ENCODE results near the gene ZMIZ1. TPM values are rescaled to one million over a fixed set of nuclear protein-coding genes. Genes with fewer than 3 reads are reported as not detected.

Gene ZMIZ1
- total and polyA plus RNA-seq, 2 donors from 2014 or later: 14.2 to 97.6 TPM

DNA sequence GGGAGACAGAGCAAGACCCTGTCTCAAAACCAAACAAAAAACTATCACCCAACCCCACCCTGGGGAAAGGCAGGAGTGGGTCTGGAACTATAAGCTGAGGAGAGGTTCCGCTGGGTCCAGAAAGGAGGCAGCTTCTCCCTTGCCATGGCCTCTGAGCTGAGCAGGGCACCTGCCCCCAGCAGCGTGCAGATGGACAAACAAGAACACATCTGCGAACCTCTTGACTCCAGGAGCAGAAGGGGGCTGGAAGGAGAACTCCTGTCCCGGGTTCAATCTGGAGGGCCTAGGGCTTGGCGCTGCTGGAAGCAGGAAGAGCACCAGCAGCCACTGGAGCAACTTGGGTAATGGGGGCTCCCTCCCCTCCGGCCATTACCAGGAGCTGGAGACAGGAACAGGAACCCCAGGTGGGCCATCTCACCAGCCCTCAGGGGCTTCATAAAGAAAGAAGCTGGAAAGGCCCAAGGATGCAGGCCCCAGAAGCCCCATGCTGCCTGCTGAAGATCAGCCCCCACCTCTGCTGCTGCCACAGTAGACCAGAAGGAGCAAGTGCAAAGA is 259.5 kb downstream of the ZMIZ1 start:
- intact Hi-C loops (cut with DNase I): no loop called here
- DNase-seq (no peak), FAIRE-seq (no peak)
- no peaks in the 10 kb centered on the region for H3K4me1 ChIP-seq (ENCODE audit: control insufficient read depth in 2 of 3, insufficient read depth in 2 of 3, low read depth in 1 of 3, low read length in 3 of 3)
- no peaks in the 10 kb centered on the region for H3K36me3 ChIP-seq (ENCODE audit: control insufficient read depth in 2 of 3, insufficient read depth in 3 of 3, low read length in 3 of 3)
- H3K27ac ChIP-seq (ENCODE audit: low read depth in 2 of 2, low read length in 2 of 2): no peak overlapping the region
- H3K27me3 ChIP-seq (ENCODE audit: control insufficient read depth, insufficient read depth, low read length): no peaks in the 10 kb centered on the region
- TF ChIP-seq, protein P1, sequence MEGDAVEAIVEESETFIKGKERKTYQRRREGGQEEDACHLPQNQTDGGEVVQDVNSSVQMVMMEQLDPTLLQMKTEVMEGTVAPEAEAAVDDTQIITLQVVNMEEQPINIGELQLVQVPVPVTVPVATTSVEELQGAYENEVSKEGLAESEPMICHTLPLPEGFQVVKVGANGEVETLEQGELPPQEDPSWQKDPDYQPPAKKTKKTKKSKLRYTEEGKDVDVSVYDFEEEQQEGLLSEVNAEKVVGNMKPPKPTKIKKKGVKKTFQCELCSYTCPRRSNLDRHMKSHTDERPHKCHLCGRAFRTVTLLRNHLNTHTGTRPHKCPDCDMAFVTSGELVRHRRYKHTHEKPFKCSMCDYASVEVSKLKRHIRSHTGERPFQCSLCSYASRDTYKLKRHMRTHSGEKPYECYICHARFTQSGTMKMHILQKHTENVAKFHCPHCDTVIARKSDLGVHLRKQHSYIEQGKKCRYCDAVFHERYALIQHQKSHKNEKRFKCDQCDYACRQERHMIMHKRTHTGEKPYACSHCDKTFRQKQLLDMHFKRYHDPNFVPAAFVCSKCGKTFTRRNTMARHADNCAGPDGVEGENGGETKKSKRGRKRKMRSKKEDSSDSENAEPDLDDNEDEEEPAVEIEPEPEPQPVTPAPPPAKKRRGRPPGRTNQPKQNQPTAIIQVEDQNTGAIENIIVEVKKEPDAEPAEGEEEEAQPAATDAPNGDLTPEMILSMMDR (IDR thresholded peaks at IDR 0.05; ENCODE audit: borderline replicate concordance, extremely low read depth, insufficient read depth): no peak
- H3K4me3 ChIP-seq (ENCODE audit: low read length in 3 of 3): no peak overlapping the region
- H3K9me3 ChIP-seq (ENCODE audit: control insufficient read depth in 2 of 3, insufficient read depth in 1 of 3, low read length in 3 of 3): peaks cover 0 to 2% (median 0%) of the 10 kb centered on the region in 3 donors
- no peak overlapping the region for H3K9ac ChIP-seq (ENCODE audit: low read length in 3 of 3)

DNA sequence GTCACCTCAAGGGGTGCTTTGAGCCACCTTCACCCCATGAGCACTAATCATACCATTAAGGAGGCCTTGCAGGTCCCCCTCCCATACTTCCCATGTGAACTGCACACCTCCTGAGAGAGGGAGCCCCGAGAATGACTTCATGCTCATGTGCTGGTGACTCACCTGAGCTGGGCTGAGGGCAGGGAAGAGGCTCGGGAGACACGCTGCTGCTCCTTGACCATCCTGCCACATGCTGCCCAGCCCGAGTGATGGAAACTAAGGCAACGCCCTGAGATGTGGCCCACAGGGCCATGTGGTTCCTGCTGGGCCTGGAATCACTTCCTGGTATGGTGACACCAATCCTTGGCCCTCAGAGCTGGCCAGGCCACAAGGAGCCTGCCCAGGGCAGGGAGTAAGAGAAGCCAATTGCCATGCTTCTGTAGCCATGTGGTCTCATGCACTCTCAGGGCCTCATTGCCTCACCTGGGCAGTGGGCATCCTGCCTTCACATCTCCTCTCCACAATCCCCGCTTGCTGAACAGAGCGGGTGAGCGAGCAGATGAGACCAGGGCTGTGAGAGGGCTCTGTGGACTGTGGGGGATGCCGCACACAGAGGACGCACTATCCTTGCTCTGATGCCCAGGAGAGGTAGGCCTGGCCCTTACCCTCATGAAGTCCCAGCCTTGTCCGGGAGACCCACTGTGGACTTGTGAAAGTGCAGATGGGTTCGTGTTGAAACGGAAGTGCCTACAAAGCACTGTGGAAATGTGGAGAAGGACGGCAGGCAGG is 260.2 kb downstream of the ZMIZ1 start:
- FAIRE-seq (no peak), DNase-seq (no peak)
- Histone ChIP-seq H3K9me3 (ENCODE audit: control insufficient read depth in 2 of 3, insufficient read depth in 1 of 3, low read length in 3 of 3) (peaks cover 0 to 2% (median 0%) of the 10 kb centered on the region in 3 donors), H3K27ac (ENCODE audit: low read depth in 2 of 2, low read length in 2 of 2) (no peak overlapping the region), H3K4me3 (ENCODE audit: low read length in 3 of 3) (no peak overlapping the region), H3K4me1 (ENCODE audit: control insufficient read depth in 2 of 3, insufficient read depth in 2 of 3, low read depth in 1 of 3, low read length in 3 of 3) (no peaks in the 10 kb centered on the region), H3K27me3 (ENCODE audit: control insufficient read depth, insufficient read depth, low read length) (no peaks in the 10 kb centered on the region), H3K36me3 (ENCODE audit: control insufficient read depth in 2 of 3, insufficient read depth in 3 of 3, low read length in 3 of 3) (no peaks in the 10 kb centered on the region), H3K9ac (ENCODE audit: low read length in 3 of 3) (no peak overlapping the region)
- intact Hi-C loops (cut with DNase I): no loop called here
- TF ChIP-seq, protein P1 (IDR thresholded peaks at IDR 0.05; ENCODE audit: borderline replicate concordance, extremely low read depth, insufficient read depth): no peak

DNA sequence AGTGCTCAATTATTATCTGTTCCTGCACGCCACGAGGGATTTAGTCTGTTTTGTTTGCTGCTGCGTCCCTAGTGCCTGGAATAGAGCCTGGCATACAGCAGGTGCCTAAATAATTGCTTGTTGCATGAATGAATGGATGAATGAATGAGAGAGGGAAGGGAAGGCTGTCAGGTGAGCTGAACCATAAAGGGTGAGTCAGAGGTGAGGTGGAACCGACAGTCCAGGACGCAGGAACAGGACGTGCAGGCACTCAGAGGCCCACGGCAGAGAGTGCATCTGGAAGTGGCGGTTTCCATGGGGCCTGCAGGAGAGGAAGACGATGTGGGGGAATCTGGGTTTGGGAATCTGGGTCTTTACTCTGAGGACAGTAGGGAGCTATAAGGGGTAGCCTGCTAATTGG is 260.8 kb downstream of the ZMIZ1 start:
- intact Hi-C loops (cut with DNase I): no loop called here
- no peaks in the 10 kb centered on the region for H3K4me1 ChIP-seq (ENCODE audit: control insufficient read depth in 2 of 3, insufficient read depth in 2 of 3, low read depth in 1 of 3, low read length in 3 of 3)
- no peak for FAIRE-seq

More for the DNA sequence above, 260.8 kb downstream of the ZMIZ1 start:
- no peak overlapping the region for H3K9ac ChIP-seq (ENCODE audit: low read length in 3 of 3)
- TF ChIP-seq, protein P1 (IDR thresholded peaks at IDR 0.05; ENCODE audit: borderline replicate concordance, extremely low read depth, insufficient read depth): no peak
- H3K27ac ChIP-seq (ENCODE audit: low read depth in 2 of 2, low read length in 2 of 2): no peak overlapping the region
- no peaks in the 10 kb centered on the region for H3K27me3 ChIP-seq (ENCODE audit: control insufficient read depth, insufficient read depth, low read length)
- H3K36me3 ChIP-seq (ENCODE audit: control insufficient read depth in 2 of 3, insufficient read depth in 3 of 3, low read length in 3 of 3): no peaks in the 10 kb centered on the region
- H3K4me3 ChIP-seq (ENCODE audit: low read length in 3 of 3): no peak overlapping the region
- H3K9me3 ChIP-seq (ENCODE audit: control insufficient read depth in 2 of 3, insufficient read depth in 1 of 3, low read length in 3 of 3): peaks cover 0 to 2% (median 0%) of the 10 kb centered on the region in 3 donors
- DNase-seq: no peak

Measured in kidney (tissue), 14 donors.